Left renal pelvis (tissue), 4 donors: ENCODE measurements around the gene MLST8. TPM values are rescaled to one million over a fixed set of nuclear protein-coding genes. Genes with fewer than 3 reads are reported as not detected.
"Not testable (repeated sequence)": the region's sequence is repeated elsewhere in the genome, so short reads cannot be mapped to it uniquely, and the experiment has no call there.

Source experiments
- DNase-seq, 4 donors: peaks; one replicate each; pipeline ENCODE4 v3.0.0-alpha.2; 2013; ENCODE audit warnings: low read depth in 4 of 4, low spot score in 3 of 4
- polyA plus RNA-seq, 4 donors: library from polyadenylated mRNA; unstranded; fragments of 120-200 nt; gene quantifications; one replicate each; pipeline ENCODE4 v1.2.1, GENCODE V29; 2013; ENCODE audit not compliant: insufficient read length in 4 of 4

Gene MLST8
- polyA plus RNA-seq, 4 donors = 32.8 to 55.0 (median 40.7) TPM

GRCh38 chr16:2189252-2189893, 15.9 kb upstream of the MLST8 start:
- DNase-seq = no peak

GRCh38 chr16:2190002-2190658, 15.1 kb upstream of the MLST8 start:
- DNase-seq = no peak

GRCh38 chr16:2190659-2191445, 14.4 kb upstream of the MLST8 start:
- no peak for DNase-seq

DNA sequence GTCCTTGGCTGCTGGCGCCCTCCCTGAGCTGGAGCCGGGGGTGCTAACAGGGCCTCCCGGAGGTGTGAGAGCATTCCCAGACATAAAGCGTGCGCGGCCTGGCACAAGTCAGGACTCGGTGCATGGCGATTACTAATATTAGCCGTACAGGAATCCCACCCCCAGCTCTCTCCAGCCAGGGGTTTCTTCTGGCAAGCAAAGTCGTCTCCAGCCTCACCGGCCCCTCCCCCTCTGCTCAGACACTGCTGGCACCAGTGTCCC, 13.9 kb upstream of the MLST8 start:
- no peak for DNase-seq

GRCh38 chr16:2194166-2194834, 11.0 kb upstream of the MLST8 start:
- no peak for DNase-seq

- DNase-seq = no peak
These were observed 10.4 kb upstream of the MLST8 start for GRCh38 chr16:2194852-2195321.

GRCh38 chr16:2195322-2196161, 9.7 kb upstream of the MLST8 start:
- no peak for DNase-seq

- no peak for DNase-seq
These were observed 8.9 kb upstream of the MLST8 start, which contains the start of gene CASKIN1 for GRCh38 chr16:2196162-2196980. Gene CASKIN1 (minus strand): TSS chr16:2196605. CDS start chr16:2196432, 173 bp downstream.

GRCh38 chr16:2196981-2197511, 8.2 kb upstream of the MLST8 start:
- DNase-seq = no peak

- no peak for DNase-seq
These were observed 7.5 kb upstream of the MLST8 start for GRCh38 chr16:2197765-2198164.

- DNase-seq = no peak
These were observed 7.0 kb upstream of the MLST8 start for GRCh38 chr16:2198283-2198682.

DNA sequence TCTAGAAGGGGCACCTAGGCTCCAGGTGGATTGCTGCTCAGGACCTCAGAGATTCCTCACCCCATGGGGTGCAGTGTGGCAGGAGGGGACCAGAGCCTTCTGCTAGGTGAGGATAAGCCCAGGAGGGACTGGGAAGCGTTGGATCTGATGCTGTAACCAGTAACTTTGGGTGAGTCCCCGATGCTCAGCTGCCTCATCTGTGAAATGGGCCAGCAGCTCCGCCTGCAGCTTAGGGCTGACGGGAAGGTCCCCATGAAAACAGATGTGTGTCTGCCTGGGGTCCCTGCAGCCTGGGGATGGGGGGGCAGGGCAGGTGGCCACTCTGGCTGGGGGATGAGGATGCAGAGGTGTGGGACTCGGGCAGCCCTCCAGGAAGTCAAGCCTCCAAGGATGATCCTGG, 6.2 kb upstream of the MLST8 start:
- DNase-seq = no peak

GRCh38 chr16:2199621-2200139, 5.6 kb upstream of the MLST8 start:
- DNase-seq = no peak

GRCh38 chr16:2200313-2200712, 4.9 kb upstream of the MLST8 start:
- DNase-seq = no peak

DNA sequence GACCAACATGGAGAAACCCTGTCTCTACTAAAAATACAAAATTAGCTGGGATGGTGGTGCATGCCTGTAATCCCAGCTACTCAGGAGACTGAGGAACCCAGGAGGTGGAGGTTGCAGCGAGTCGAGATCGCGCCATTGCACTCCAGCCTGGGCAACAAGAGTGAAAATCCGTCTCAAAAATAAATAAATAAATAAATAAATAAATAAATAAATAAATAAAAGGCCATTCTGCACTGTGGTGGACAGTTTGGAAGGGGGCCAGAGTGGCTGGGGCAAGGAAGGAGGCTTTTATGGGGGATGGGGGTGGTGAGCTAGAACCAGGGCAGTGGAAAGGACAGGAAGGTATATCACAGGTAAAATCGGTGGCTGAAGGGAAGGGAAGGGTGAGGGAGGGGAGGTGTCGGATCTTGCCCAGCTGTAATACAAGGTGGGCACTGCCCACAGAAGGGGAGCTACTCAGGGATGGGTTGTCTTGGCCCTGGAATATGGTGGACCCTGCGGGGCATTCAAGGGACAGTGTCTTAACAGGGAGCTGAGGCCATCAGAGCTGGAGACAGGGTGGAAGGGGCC, 2.0 kb upstream of the MLST8 start:
- not testable (repeated sequence) for DNase-seq

- DNase-seq = no peak
These were observed 694 bp upstream of the MLST8 start for GRCh38 chr16:2204416-2205103.

- no peak for DNase-seq
These were observed 686 bp downstream of the MLST8 start for GRCh38 chr16:2205967-2206313.

DNA sequence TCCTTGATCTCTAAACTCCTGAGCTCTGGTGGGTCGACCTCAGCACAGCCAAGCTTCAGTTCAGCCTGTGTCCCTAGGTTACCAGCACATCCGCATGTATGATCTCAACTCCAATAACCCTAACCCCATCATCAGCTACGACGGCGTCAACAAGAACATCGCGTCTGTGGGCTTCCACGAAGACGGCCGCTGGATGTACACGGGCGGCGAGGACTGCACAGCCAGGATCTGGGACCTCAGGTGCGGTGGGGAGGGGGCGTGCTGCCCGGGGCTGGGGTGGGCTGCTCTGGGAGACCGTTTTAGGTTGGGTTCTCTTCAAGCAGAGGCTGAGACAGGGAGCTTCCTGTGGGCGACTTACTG, 1.1 kb downstream of the MLST8 start:
- no peak for DNase-seq
